NCI-H2171 (cell line): ENCODE results near the gene C1orf21.

Source experiments
- DNase-seq: peaks from one replicate; lab custom pipeline; 2025; lab: John Stamatoyannopoulos, UW

The C1orf21 gene

GRCh38 chr1:184455786-184456185 lies 69.0 kb downstream of the C1orf21 start:
- no peak for DNase-seq

DNA sequence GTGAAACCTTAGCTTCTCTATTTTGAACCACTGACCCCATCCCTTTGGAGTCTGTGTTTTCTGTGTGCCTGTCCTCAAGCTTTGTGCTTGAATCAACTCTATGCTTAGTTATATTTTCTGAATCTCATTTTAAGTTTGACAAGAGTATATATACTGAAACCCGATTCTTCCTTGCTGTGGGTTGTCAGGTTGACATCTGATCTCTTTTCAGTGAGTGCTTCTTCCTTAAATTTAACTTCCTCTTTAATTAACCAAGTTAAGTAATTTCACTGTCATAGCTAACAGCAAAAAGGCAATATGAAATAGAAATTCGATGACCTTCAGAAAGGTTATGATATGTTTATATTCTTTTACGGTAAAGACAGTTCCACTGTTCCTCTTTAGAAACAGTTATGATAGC lies 69.4 kb downstream of the C1orf21 start:
- DNase-seq = no peak

DNA sequence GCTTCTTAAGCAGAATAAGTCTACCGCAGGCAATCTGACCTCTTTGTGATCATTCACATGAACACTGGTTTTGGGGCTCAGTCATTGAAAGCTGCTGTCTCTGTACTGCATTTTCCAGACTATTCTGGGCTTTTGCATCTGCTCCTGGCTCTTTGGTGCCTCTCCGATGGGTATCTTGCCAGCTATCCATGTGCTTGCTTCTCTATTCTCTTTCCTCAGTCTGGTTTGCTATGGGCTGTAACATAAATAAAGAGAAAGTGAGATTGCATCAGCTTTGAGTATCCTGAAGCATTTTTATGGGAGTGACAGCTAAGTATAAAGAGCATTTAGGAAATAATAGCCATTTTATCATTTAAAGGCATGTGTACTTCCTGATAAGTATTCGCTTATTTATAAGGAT lies 70.7 kb downstream of the C1orf21 start:
- DNase-seq = no peak

- DNase-seq = no peak
These were observed 74.5 kb downstream of the C1orf21 start for GRCh38 chr1:184461321-184461720.

DNA sequence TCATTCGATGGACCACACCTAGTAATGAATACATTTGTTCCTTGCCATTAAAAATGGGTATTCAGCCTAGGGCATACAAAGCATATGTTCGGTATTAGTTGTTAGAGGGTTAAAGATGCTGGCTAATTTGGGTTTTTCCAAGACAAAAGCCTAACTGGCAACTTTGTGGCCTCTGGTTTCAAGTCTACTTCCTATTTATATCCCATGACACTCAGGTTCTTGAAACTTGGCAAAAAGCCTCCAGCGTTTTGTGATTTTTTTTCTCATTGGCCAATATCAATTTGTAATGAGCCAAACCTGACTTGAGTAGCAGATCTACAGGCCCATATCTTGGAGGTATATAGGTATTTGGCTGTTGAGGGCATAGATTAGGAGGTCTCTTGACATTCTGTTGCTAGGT lies 75.3 kb downstream of the C1orf21 start:
- DNase-seq = no peak

DNA sequence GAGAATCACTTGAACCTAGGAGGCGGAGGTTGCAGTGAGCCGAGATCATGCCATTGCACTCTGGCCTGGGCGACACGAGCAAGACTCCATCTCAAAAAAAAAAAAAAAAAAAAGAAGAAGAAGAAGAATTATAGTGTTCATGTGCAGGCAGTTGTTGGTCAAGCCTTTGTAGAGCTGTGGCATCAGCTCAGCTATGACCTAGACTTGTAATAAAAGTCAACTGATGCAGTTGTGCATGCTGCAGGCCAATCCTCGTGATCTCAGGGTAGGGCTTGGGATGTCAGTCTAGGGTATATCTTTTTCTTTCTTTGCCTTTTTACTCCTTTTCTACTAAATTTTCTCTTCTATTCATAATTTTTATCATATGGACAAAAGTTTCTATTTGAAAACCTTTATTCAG lies 76.2 kb downstream of the C1orf21 start:
- DNase-seq = no peak

- DNase-seq = no peak
These were observed 76.9 kb downstream of the C1orf21 start for GRCh38 chr1:184463680-184464079.

- DNase-seq = no peak
These were observed 77.9 kb downstream of the C1orf21 start for GRCh38 chr1:184464757-184465156.

DNA sequence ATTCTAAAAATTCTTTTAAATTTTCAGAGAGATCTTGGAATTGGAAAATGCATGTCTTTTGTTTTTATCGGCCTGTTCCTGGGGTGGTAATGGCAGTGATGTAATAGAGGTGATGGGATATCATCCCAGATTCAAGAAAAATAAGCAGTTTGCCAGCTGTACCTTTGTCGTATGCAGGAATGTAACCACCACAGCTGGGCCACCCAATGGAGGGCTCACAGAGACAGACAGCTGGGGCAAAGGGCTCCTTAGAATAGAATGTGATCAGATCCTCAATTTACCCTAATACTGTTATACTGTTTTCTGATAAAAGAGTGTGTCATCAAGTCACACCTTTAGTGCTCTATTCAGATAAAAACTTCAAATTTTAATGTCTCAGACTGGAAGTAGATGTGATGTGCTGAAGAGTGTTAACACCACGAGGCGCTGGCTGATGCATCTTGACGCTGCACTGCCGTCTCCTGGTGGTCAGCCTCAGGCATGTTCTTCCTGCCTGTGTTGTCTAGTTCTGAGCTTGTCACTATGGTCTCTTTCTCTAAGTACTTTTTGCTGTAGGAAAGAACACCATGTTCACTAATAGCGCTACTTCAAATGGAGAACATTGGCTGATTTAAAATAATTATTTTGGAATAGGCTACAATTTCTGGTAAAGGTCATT lies 78.8 kb downstream of the C1orf21 start:
- no peak for DNase-seq

- no peak for DNase-seq
These were observed 80.5 kb downstream of the C1orf21 start for GRCh38 chr1:184467295-184467694.

DNA sequence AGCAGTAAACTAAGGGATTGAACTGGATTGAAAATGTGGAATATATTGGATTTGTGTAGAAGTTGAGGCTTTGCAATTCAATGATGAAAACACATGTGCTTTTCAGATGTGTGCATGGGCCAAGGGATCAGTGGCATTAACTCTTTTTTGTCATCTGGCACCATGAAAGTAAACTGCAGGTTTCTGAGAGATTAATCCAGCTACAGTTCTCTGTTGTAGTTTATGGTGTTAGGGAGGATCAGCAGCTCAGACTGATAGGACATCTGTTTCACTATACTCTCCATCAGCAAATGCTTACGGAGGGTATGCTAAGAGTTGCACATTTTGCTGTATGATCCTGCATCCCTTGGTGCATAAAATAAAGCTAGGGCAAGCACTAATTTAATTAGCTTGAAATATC lies 82.6 kb downstream of the C1orf21 start:
- no peak for DNase-seq

- no peak for DNase-seq
These were observed 84.9 kb downstream of the C1orf21 start for GRCh38 chr1:184471686-184472085.

GRCh38 chr1:184472136-184472535 lies 85.3 kb downstream of the C1orf21 start:
- DNase-seq = no peak

- no peak for DNase-seq
These were observed 86.5 kb downstream of the C1orf21 start for GRCh38 chr1:184473176-184473966.

- no peak for DNase-seq
These were observed 89.4 kb downstream of the C1orf21 start for GRCh38 chr1:184476187-184476586.

DNA sequence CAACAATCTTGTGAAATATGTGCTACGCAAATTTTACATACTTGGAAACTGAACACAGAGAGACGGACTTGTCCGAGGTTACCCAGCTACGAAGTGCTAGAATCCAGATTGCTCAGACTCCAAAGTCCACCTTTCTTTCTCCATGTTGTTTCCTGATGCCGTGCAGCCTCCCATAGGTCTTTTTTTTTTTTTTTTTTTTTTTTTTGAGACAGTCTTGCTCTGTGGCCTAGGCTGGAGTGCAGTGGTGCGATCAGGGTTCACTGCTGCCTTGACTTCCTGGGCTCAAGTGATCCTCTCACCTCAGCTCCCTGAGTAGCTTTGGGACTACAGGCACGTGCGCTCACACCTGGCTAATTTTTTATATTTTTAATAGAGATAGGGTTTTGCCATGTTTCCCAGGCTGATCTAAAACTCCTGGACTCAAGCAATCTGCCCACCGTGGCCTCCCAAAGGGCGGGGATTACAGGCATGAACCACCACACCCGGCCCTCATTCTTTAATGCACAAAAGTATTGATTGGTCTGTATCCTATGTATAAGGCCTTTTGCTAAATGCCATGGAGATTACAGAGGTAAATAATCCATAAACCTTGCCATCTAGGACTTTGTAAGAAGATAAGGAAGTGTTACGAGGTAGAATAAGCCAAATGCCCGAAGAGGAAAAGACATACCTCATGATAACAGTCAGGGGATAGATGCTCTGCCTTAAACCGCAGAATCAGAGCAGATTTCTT lies 92.8 kb downstream of the C1orf21 start:
- no peak for DNase-seq

- no peak for DNase-seq
These were observed 93.9 kb downstream of the C1orf21 start for GRCh38 chr1:184480736-184481135.

DNA sequence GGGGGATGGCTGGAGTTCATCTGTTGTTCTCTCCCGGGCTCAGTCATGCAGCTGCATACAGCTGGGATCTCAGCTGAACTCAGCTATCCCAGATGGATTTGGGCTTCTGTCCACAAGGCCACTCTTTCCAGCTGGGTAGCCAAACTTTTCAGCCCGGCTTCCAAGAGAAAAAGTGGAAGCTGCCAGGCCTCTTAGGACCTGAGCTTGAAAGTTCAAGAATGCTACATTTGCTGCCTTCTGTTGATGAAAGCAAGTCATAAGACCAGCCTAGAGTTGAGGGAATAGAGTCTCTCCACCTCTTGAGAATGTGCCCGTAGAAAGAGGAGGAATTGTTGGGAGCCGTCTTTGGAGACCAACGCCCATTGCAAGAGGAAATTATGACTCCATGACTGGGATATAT lies 95.3 kb downstream of the C1orf21 start:
- no peak for DNase-seq

- DNase-seq = no peak
These were observed 96.4 kb downstream of the C1orf21 start for GRCh38 chr1:184483101-184483683.

DNA sequence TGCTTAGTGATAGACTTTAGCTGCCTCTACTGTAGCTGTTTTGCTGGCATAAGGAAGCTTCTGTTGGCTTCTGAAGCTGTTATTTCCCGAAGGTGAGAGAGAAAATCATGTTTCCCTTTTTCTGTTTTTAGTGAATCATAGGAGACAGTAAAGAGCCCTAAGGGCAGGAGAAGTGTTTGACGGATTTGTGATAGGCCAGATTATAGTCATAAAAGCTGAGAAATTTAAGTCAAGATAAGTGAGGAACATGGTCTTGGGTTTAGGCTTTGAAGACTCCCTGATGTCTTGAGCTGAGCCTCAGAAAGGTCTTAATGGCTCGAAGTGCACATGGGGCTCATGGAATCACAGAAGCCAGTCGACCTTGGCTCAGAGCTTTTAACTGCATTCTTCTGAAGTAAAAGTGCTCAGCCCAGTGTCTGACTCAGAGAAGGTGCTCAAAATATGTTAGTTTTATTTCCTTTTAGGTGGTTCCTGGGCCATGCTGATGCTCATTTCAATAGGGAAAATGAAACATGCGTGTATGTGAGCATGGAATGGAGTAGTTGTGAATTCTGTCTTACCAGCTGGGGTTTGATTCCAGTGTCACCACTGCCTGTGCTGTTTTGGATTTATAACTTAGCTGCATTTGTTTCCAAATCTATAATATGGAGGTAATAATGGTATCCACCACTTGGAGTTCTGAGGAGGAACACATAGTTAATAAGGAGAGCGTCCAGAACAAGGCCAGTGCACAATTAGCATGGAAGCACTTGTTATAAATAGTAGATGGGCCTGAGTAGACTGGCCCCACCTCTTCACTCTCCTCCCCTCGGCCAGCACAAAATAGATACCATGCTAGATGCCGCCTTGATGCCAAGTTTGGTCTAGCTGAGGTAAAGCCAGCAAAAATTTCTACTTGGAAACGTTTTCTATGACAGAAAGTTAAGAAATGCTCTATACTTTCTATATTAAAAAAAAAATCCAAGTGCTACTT lies 99.2 kb downstream of the C1orf21 start:
- no peak for DNase-seq

DNA sequence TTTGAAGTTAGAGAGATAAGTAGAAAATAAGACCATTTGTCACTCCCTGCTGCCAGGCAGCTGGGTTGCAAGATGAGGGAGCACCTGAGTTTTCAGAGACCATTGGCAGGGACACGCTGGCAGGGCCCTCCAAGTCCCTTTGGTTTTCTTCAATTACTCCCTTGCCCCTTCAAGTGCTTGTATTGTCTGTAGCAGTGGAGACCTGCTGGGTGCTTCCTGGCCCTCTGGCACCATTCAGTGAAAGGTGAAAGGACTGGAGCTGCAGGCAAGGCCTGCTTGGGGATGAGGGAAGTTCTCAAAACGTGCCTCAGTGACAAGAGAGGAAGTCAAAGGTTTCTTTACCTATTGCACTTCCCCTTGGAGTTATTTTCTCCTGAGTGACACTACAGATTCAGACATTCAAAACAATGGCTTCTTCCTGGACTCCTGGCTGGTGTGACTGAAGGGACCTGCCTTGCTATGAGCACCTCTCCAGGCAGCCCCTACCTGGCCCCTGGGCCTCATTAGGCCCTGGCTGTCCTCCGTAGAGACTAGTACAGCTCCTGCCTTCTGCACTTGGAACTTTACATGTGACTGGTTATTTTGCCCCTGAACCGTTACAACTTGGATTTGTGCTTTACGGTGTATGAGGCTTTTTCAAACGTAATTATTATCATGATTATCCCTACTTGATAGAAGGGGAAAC lies 100.1 kb downstream of the C1orf21 start:
- DNase-seq = no peak
